ENCODE measurements around the gene LYSMD2. TPM values are rescaled to one million over a fixed set of nuclear protein-coding genes. Genes with fewer than 3 reads are reported as not detected.

LYSMD2 gene
- total RNA-seq, 4 donors from 2014 or later: 10.0 to 14.1 (median 12.9) TPM

DNA sequence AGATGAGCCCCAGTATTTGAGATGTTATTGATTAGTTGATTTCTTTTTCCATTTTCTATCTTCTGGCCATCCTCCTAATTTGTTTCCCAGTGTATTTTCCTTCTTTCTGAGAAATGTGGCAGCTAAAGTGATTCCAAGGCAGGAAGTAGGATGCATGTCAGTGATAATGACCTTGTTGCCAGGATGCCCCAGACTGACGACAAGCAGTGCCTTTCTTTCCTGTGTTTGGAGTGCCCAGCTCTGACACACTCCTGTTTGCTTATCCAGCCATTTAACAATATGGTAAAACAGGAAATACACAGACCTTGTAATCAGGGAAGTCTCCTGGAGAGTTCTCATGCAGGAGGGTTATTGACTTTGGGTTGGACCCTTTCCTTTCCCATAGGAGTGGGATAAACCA lies 34.3 kb upstream of the LYSMD2 start:
- 69% methylated on average over 1 of the region's 1 CpG for WGBS
- intact Hi-C loops (cut with DNase I): loop anchor here (10.0 kb wide), 1 partner anchor 47 kb away; no protein-coding TSS in a partner anchor
- no peak for DNase-seq (ENCODE audit: extremely low spot score)
- Histone ChIP-seq H3K36me3 (peaks cover 3 to 78% (median 39%) of the 10 kb centered on the region in 4 donors), H3K27ac (replicated peaks in 1 of 4) (no peak overlapping the region), H3K4me1 (peaks cover 4 to 17% (median 14%) of the 10 kb centered on the region in 4 donors), H3K9me3 (no peaks in the 10 kb centered on the region), H3K27me3 (no peaks in the 10 kb centered on the region), H3K4me3 (no peak overlapping the region)
- TF ChIP-seq EP300 (IDR thresholded peaks at IDR 0.05) (no peak), CTCF (IDR thresholded peaks at IDR 0.05) (no peak), POLR2A (IDR thresholded peaks at IDR 0.05; ENCODE audit: low read depth) (no peak)

DNA sequence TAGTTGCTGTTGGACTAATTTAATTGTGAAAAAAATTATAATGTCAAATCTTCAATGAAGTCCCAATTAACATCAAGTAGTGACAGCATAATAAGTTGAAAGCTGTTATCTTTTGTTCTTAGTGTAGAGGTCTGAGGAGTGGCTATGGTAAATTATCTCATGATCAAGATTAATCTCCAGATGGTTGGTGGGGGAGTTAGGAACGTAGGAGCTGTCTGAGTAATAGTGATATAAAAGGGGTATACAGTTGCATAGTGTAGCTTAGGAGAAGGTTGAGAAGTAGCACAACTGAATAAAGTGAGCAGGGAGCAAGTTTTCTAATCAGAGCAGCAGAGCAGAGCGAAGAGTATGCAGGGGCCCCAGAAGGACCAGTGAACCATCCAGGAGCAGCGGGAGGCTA lies 33.4 kb upstream of the LYSMD2 start:
- Histone ChIP-seq H3K9me3 (no peaks in the 10 kb centered on the region), H3K4me1 (peaks cover 4 to 11% (median 7%) of the 10 kb centered on the region in 4 donors), H3K36me3 (peaks cover 3 to 76% (median 39%) of the 10 kb centered on the region in 4 donors), H3K4me3 (no peak overlapping the region), H3K27me3 (no peaks in the 10 kb centered on the region), H3K27ac (replicated peaks in 1 of 4) (no peak overlapping the region)
- DNase-seq (ENCODE audit: extremely low spot score): no peak
- TF ChIP-seq EP300 (IDR thresholded peaks at IDR 0.05): no peak
- TF ChIP-seq POLR2A (IDR thresholded peaks at IDR 0.05; ENCODE audit: low read depth): no peak
- TF ChIP-seq POLR2AphosphoS5 (IDR thresholded peaks at IDR 0.05): no peak
- no peak for TF ChIP-seq CTCF (IDR thresholded peaks at IDR 0.05)
- 87% methylated on average over 3 of the region's 3 CpGs for WGBS
- intact Hi-C loops (cut with DNase I): loop anchor here (10.0 kb wide), 1 partner anchor 46 kb away; no protein-coding TSS in a partner anchor

- DNase-seq (ENCODE audit: extremely low spot score): no peak
- no peaks in the 10 kb centered on the region for H3K27me3 ChIP-seq
- H3K9me3 ChIP-seq: no peaks in the 10 kb centered on the region
- no peak overlapping the region for H3K27ac ChIP-seq (replicated peaks in 1 of 4)
- WGBS: 57% methylated on average over 9 of the region's 9 CpGs
- peaks cover 0 to 47% (median 22%) of the 10 kb centered on the region in 4 donors for H3K36me3 ChIP-seq
- peaks cover 4 to 11% (median 6%) of the 10 kb centered on the region in 4 donors for H3K4me1 ChIP-seq
- TF ChIP-seq POLR2A (IDR thresholded peaks at IDR 0.05; ENCODE audit: low read depth) (no peak), POLR2AphosphoS5 (IDR thresholded peaks at IDR 0.05) (no peak), EP300 (IDR thresholded peaks at IDR 0.05) (no peak), CTCF (IDR thresholded peaks at IDR 0.05) (no peak)
- no peak overlapping the region for H3K4me3 ChIP-seq
- intact Hi-C loops (cut with DNase I): no loop called here
Observed at GRCh38 chr15:51768018-51768417, 30.6 kb upstream of the LYSMD2 start.

GRCh38 chr15:51766341-51766740 lies 28.9 kb upstream of the LYSMD2 start:
- H3K4me1 ChIP-seq: peaks cover 4 to 11% (median 6%) of the 10 kb centered on the region in 4 donors
- no peaks in the 10 kb centered on the region for H3K9me3 ChIP-seq
- peaks cover 0 to 32% (median 18%) of the 10 kb centered on the region in 4 donors for H3K36me3 ChIP-seq
- H3K27me3 ChIP-seq: no peaks in the 10 kb centered on the region
- TF ChIP-seq CTCF (IDR thresholded peaks at IDR 0.05) (no peak), EP300 (IDR thresholded peaks at IDR 0.05) (no peak), POLR2AphosphoS5 (IDR thresholded peaks at IDR 0.05) (no peak), POLR2A (IDR thresholded peaks at IDR 0.05; ENCODE audit: low read depth) (no peak)
- no peak overlapping the region for H3K27ac ChIP-seq (replicated peaks in 1 of 4)
- 79% methylated on average over 1 of the region's 1 CpG for WGBS
- intact Hi-C loops (cut with DNase I): no loop called here
- H3K4me3 ChIP-seq: no peak overlapping the region
- DNase-seq (ENCODE audit: extremely low spot score): no peak

- Histone ChIP-seq H3K27me3 (no peaks in the 10 kb centered on the region), H3K27ac (replicated peaks in 1 of 4) (peak overlapping the region in 1 of 4 donors; percentile 16), H3K4me1 (peaks cover 4 to 11% (median 7%) of the 10 kb centered on the region in 4 donors), H3K36me3 (peaks cover 0 to 32% (median 17%) of the 10 kb centered on the region in 4 donors), H3K9me3 (no peaks in the 10 kb centered on the region), H3K4me3 (no peak overlapping the region)
- DNase-seq (ENCODE audit: extremely low spot score): no peak
- intact Hi-C loops (cut with DNase I): no loop called here
- 90% methylated on average over 7 of the region's 7 CpGs for WGBS
- TF ChIP-seq POLR2AphosphoS5 (IDR thresholded peaks at IDR 0.05): no peak
- no peak for TF ChIP-seq EP300 (IDR thresholded peaks at IDR 0.05)
- no peak for TF ChIP-seq POLR2A (IDR thresholded peaks at IDR 0.05; ENCODE audit: low read depth)
- TF ChIP-seq CTCF (IDR thresholded peaks at IDR 0.05): no peak
Observed at GRCh38 chr15:51765751-51766150, 28.3 kb upstream of the LYSMD2 start.
